SK-N-MC (cell line): ENCODE measurements around the gene JMJD8.

Experiments used
- DNase-seq: peaks from one replicate; pipeline ENCODE4 v3.0.0-alpha.2; 2011; ENCODE audit warnings: low read depth, low spot score
- H3K27ac ChIP-seq: fragments of 200-600 bp; sonication (generic); 2 replicates; pipeline ENCODE4 v1.5.1; 2016; ENCODE audit warnings: mixed run types
- H3K36me3 ChIP-seq: fragments of 200-600 bp; sonication (generic); 2 replicates; pipeline ENCODE4 v1.6.1; 2017; ENCODE audit warnings: antibody characterized with exemption, low read length, mixed read lengths; ENCODE audit not compliant: insufficient read depth
- H3K4me3 ChIP-seq: fragments of 200-600 bp; sonication (generic); 2 replicates; pipeline ENCODE4 v1.5.1; 2016
- H3K9ac ChIP-seq: fragments of 200-600 bp; sonication (generic); 2 replicates; pipeline ENCODE4 v1.8.0; 2017; ENCODE audit warnings: mixed run types, mixed read lengths; ENCODE audit not compliant: insufficient read length
- H3K9me3 ChIP-seq: fragments of 200-600 bp; sonication (generic); 2 replicates; pipeline ENCODE4 v1.6.1; 2017; ENCODE audit warnings: low read depth, mild to moderate bottlenecking, antibody characterized with exemption, low read length, moderate library complexity, mixed read lengths
- EZH2 ChIP-seq: fragments of 200-600 bp; sonication (generic); IDR thresholded peaks from one replicate; pipeline ENCODE4 v1.6.1; 2017; ENCODE audit warnings: antibody characterized with exemption
- FOXP2 ChIP-seq: optimal IDR thresholded peaks from 2 replicates; pipeline ENCODE3; 2011; ENCODE audit warnings: mild to moderate bottlenecking, moderate library complexity; ENCODE audit not compliant: insufficient read depth; ENCODE audit errors: extremely low read length, control extremely low read depth
- POLR2AphosphoS5 ChIP-seq: IDR thresholded peaks from 2 replicates; pipeline ENCODE4 v1.6.1; 2012; ENCODE audit warnings: mild to moderate bottlenecking, low read depth, low read length, borderline replicate concordance

The JMJD8 gene

GRCh38 chr16:684071-684794 lies at the start of gene JMJD8:
Gene JMJD8, minus strand, starts transcription at chr16:684334. Its CDS starts 15 bp downstream, at chr16:684319.
- Histone ChIP-seq H3K9me3 (no peaks in the 10 kb centered on the region), H3K4me3 (peak within 1 kb of the TSS; percentile 88), H3K27ac (peak within 1 kb of the TSS; percentile 50), H3K9ac (peak within 1 kb of the TSS; percentile 82), H3K36me3 (peaks cover 22% of the 10 kb centered on the region)
- peak; percentile 93 for TF ChIP-seq POLR2AphosphoS5
- TF ChIP-seq FOXP2 = no peak
- no peak for TF ChIP-seq EZH2
- DNase-seq = peak; percentile 51

- no peak overlapping the region for H3K27ac ChIP-seq
- no peak overlapping the region for H3K4me3 ChIP-seq
- no peak for TF ChIP-seq POLR2AphosphoS5
- no peak for TF ChIP-seq EZH2
- no peak for TF ChIP-seq FOXP2
- H3K9ac ChIP-seq = no peak overlapping the region
- no peak for DNase-seq
- no peaks in the 10 kb centered on the region; the same call in 1 of the 2 replicates for H3K36me3 ChIP-seq
- H3K9me3 ChIP-seq = no peaks in the 10 kb centered on the region
Observed at GRCh38 chr16:733382-734207, 49.5 kb upstream of the JMJD8 start.

GRCh38 chr16:732936-733335 lies 48.8 kb upstream of the JMJD8 start:
- no peak for TF ChIP-seq EZH2
- TF ChIP-seq FOXP2 = no peak
- no peak for TF ChIP-seq POLR2AphosphoS5
- H3K27ac ChIP-seq = no peak overlapping the region
- no peak overlapping the region for H3K9ac ChIP-seq
- H3K4me3 ChIP-seq = no peak overlapping the region
- H3K9me3 ChIP-seq = no peaks in the 10 kb centered on the region
- H3K36me3 ChIP-seq = no peaks in the 10 kb centered on the region; the same call in 1 of the 2 replicates
- no peak for DNase-seq

- Histone ChIP-seq H3K36me3 (no peaks in the 10 kb centered on the region; the same call in 1 of the 2 replicates), H3K9me3 (no peaks in the 10 kb centered on the region), H3K27ac (no peak overlapping the region), H3K4me3 (no peak overlapping the region), H3K9ac (no peak overlapping the region)
- no peak for TF ChIP-seq POLR2AphosphoS5
- TF ChIP-seq EZH2 = no peak
- TF ChIP-seq FOXP2 = no peak
- DNase-seq = no peak
Observed at GRCh38 chr16:732332-732731, 48.2 kb upstream of the JMJD8 start.

GRCh38 chr16:730666-731509 lies 46.8 kb upstream of the JMJD8 start:
- Histone ChIP-seq H3K4me3 (no peak overlapping the region), H3K27ac (no peak overlapping the region), H3K9ac (no peak overlapping the region), H3K9me3 (no peaks in the 10 kb centered on the region), H3K36me3 (no peaks in the 10 kb centered on the region; the same call in 1 of the 2 replicates)
- DNase-seq = no peak
- TF ChIP-seq POLR2AphosphoS5 (no peak), EZH2 (no peak), FOXP2 (no peak)

GRCh38 chr16:729768-730665 lies 45.9 kb upstream of the JMJD8 start:
- no peak overlapping the region for H3K9ac ChIP-seq
- H3K27ac ChIP-seq = no peak overlapping the region

More at GRCh38 chr16:729768-730665, 45.9 kb upstream of the JMJD8 start:
- H3K36me3 ChIP-seq = no peaks in the 10 kb centered on the region; the same call in 1 of the 2 replicates
- DNase-seq = no peak
- no peak overlapping the region for H3K4me3 ChIP-seq
- TF ChIP-seq POLR2AphosphoS5 = no peak; the same call in 1 of the 2 replicates
- no peak for TF ChIP-seq FOXP2
- TF ChIP-seq EZH2 = no peak
- H3K9me3 ChIP-seq = no peaks in the 10 kb centered on the region
